ENCODE results near the gene KIF21A. TPM values are rescaled to one million over a fixed set of nuclear protein-coding genes. Genes with fewer than 3 reads are reported as not detected.

The KIF21A gene
- total RNA-seq, 4 donors from 2014 or later: 19.7 to 56.1 (median 29.4) TPM

DNA sequence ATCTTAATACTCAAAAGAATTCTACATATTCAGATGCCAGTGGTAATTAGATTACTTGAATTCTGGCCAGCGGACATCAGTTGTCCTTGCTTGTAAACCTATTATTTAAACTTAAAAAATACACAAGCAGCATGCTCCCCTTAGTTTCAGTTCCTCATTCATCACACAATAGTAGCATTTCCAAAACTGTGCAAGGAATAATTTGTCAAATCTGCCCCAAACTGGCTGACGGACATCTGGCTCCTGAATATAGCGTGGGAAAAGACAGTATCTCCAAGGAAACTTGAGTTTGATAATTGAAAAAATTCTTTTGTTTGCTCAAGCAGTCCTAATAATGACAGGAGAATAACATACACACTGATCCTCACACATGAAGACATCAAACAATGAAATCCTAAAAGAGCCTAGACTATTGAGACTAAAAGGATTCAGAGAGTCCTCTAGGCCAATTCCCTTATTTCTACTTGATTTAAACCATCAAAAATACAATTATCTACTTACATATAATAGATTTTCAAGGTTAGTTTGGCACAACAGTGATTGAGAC lies 90.4 kb downstream of the KIF21A start:
- WGBS, 2 donors: 87 to 88% methylated on average over 3 of the region's 3 CpGs

DNA sequence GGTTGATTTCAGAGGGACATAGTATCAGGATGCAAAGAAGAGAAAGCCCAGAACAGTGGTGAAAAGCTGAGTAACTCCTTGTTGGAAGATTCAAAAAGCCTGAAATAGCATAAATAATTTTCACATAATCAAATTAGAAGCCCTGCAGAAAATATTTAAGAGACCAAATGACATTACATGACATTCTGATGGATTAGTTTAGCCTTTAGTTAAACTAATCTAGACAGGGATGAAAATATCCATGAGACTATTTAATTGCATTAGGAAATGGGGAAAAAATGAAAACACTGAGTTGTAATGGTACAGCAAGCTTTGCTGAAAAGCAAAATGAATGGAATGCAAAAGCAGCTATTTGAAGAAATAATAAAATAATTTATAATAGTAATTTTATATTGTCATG lies 91.8 kb downstream of the KIF21A start:
- Histone ChIP-seq H3K4me3 (no peak overlapping the region), H3K27me3 (no peaks in the 10 kb centered on the region), H3K9me3 (no peaks in the 10 kb centered on the region), H3K36me3 (peaks cover 0 to 30% (median 0%) of the 10 kb centered on the region in 3 donors), H3K4me1 (no peaks in the 10 kb centered on the region), H3K27ac (no peak overlapping the region)
- no peak for DNase-seq
- intact Hi-C loops (cut with DNase I): no loop called here
- TF ChIP-seq POLR2A (IDR thresholded peaks at IDR 0.05) (no peak), CTCF (IDR thresholded peaks at IDR 0.05) (no peak)

More for the DNA sequence above, 90.4 kb downstream of the KIF21A start:
- H3K9me3 ChIP-seq: no peaks in the 10 kb centered on the region
- H3K4me1 ChIP-seq: peaks cover 0 to 4% (median 0%) of the 10 kb centered on the region in 3 donors
- TF ChIP-seq POLR2A (IDR thresholded peaks at IDR 0.05) (no peak), CTCF (IDR thresholded peaks at IDR 0.05) (no peak)
- H3K36me3 ChIP-seq: peaks cover 0 to 39% (median 0%) of the 10 kb centered on the region in 3 donors
- no peak overlapping the region for H3K27ac ChIP-seq
- no peaks in the 10 kb centered on the region for H3K27me3 ChIP-seq
- intact Hi-C loops (cut with DNase I): no loop called here
- DNase-seq: no peak
- H3K4me3 ChIP-seq: no peak overlapping the region

GRCh38 chr12:39348941-39349626 lies 93.8 kb downstream of the KIF21A start:
- H3K36me3 ChIP-seq: peaks cover 0 to 20% (median 0%) of the 10 kb centered on the region in 3 donors
- H3K4me3 ChIP-seq: no peak overlapping the region
- 88 to 94% methylated on average over 3 of the region's 3 CpGs for WGBS, 2 donors
- no peak for DNase-seq
- no peak overlapping the region for H3K27ac ChIP-seq
- no peaks in the 10 kb centered on the region for H3K9me3 ChIP-seq
- H3K27me3 ChIP-seq: no peaks in the 10 kb centered on the region
- no peak for TF ChIP-seq POLR2A (IDR thresholded peaks at IDR 0.05)
- no peak for TF ChIP-seq CTCF (IDR thresholded peaks at IDR 0.05)
- intact Hi-C loops (cut with DNase I): no loop called here
- H3K4me1 ChIP-seq: no peaks in the 10 kb centered on the region

DNA sequence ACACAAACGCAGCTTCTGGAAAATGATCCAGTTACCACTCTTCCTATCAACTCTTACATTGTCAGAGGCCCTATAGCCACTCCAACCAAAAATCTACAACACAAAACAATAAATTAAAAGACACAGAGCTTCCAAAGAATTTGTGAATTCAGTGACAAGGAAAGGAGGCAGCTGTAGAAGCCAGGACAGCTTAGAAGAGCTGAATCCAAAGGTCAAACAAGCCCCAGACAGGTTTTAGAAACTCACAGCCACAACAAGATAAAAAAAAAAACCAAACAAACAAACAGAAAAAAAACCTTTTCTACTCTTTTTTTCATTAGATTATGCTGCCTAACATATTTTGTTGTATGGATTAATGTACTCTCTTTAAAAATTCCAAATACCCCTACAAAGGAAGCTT lies 94.4 kb downstream of the KIF21A start:
- no peaks in the 10 kb centered on the region for H3K27me3 ChIP-seq
- TF ChIP-seq POLR2A (IDR thresholded peaks at IDR 0.05): no peak
- no peak for TF ChIP-seq CTCF (IDR thresholded peaks at IDR 0.05)
- H3K4me3 ChIP-seq: no peak overlapping the region
- intact Hi-C loops (cut with DNase I): no loop called here
- WGBS, 2 donors: 92 to 93% methylated on average over 1 of the region's 1 CpG
- peaks cover 0 to 20% (median 0%) of the 10 kb centered on the region in 3 donors for H3K36me3 ChIP-seq
- H3K9me3 ChIP-seq: no peaks in the 10 kb centered on the region
- no peak for DNase-seq
- H3K27ac ChIP-seq: no peak overlapping the region
- no peaks in the 10 kb centered on the region for H3K4me1 ChIP-seq

GRCh38 chr12:39344926-39345325 lies 98.0 kb downstream of the KIF21A start:
- H3K4me1 ChIP-seq: no peaks in the 10 kb centered on the region
- 80% methylated on average over 2 of the region's 2 CpGs for WGBS, 2 donors
- DNase-seq: no peak
- intact Hi-C loops (cut with DNase I): no loop called here
- H3K4me3 ChIP-seq: no peak overlapping the region
- H3K27ac ChIP-seq: no peak overlapping the region
- no peaks in the 10 kb centered on the region for H3K9me3 ChIP-seq
- peaks cover 0 to 27% (median 0%) of the 10 kb centered on the region in 3 donors for H3K36me3 ChIP-seq
- no peaks in the 10 kb centered on the region for H3K27me3 ChIP-seq
- TF ChIP-seq CTCF (IDR thresholded peaks at IDR 0.05) (no peak), POLR2A (IDR thresholded peaks at IDR 0.05) (no peak)
